Peyer's patch (tissue), 4 donors: ENCODE results near the gene TINAGL1.

Source experiments
- CTCF ChIP-seq, 6 experiments: fragments of 450-650 bp in 4 of 6; fragments of 200-600 bp in 2 of 6; sonication (generic) in 1 of 6; IDR thresholded peaks; one replicate each; pipeline ENCODE4 v1.5.1; 2017 to 2019; ENCODE audit warnings: antibody characterized with exemption in 6 of 6, mild to moderate bottlenecking in 3 of 6, moderate library complexity in 1 of 6
- POLR2A ChIP-seq, 2 donors: fragments of 450-650 bp; IDR thresholded peaks; one replicate each; pipeline ENCODE4 v1.5.1; 2017; ENCODE audit warnings: antibody characterized with exemption in 2 of 2, mild to moderate bottlenecking in 2 of 2, moderate library complexity in 2 of 2

GRCh38 chr1:31545927-31546540, 30.3 kb upstream of the TINAGL1 start:
- TF ChIP-seq CTCF (IDR thresholded peaks at IDR 0.05) (no peak), POLR2A (IDR thresholded peaks at IDR 0.05) (no peak)
